Raji (cell line): ENCODE measurements around the gene GAREM2.

Experiments used
- POLR2A ChIP-seq: IDR thresholded peaks from 2 replicates; pipeline ENCODE4 v1.6.1; 2011; ENCODE audit warnings: low read depth, low read length, control low read depth; ENCODE audit not compliant: insufficient read depth

The GAREM2 gene

GRCh38 chr2:26178746-26179436, 6.0 kb downstream of the GAREM2 start:
- TF ChIP-seq POLR2A = no peak

- no peak for TF ChIP-seq POLR2A
Measured at GRCh38 chr2:26179446-26179913, 6.6 kb downstream of the GAREM2 start.

GRCh38 chr2:26182441-26182840, 9.6 kb downstream of the GAREM2 start:
- TF ChIP-seq POLR2A = no peak

GRCh38 chr2:26182887-26183630, 10.2 kb downstream of the GAREM2 start:
- no peak for TF ChIP-seq POLR2A

GRCh38 chr2:26184121-26184520, 11.2 kb downstream of the GAREM2 start:
- TF ChIP-seq POLR2A = no peak

- TF ChIP-seq POLR2A = no peak
Measured at GRCh38 chr2:26184555-26185303, 11.8 kb downstream of the GAREM2 start.

GRCh38 chr2:26185304-26185928, 12.5 kb downstream of the GAREM2 start:
- TF ChIP-seq POLR2A = no peak

GRCh38 chr2:26185954-26186770, 13.3 kb downstream of the GAREM2 start:
- no peak for TF ChIP-seq POLR2A

GRCh38 chr2:26187114-26187513, 14.2 kb downstream of the GAREM2 start:
- no peak for TF ChIP-seq POLR2A

- TF ChIP-seq POLR2A = no peak
Measured at GRCh38 chr2:26187537-26188104, 14.7 kb downstream of the GAREM2 start.

GRCh38 chr2:26189123-26189522, 16.2 kb downstream of the GAREM2 start:
- no peak for TF ChIP-seq POLR2A

- no peak for TF ChIP-seq POLR2A
Measured at GRCh38 chr2:26189751-26190150, 16.9 kb downstream of the GAREM2 start.

GRCh38 chr2:26190369-26190768, 17.5 kb downstream of the GAREM2 start:
- no peak for TF ChIP-seq POLR2A
